Measurements from ENCODE around the gene PSD2.

Gene PSD2

DNA sequence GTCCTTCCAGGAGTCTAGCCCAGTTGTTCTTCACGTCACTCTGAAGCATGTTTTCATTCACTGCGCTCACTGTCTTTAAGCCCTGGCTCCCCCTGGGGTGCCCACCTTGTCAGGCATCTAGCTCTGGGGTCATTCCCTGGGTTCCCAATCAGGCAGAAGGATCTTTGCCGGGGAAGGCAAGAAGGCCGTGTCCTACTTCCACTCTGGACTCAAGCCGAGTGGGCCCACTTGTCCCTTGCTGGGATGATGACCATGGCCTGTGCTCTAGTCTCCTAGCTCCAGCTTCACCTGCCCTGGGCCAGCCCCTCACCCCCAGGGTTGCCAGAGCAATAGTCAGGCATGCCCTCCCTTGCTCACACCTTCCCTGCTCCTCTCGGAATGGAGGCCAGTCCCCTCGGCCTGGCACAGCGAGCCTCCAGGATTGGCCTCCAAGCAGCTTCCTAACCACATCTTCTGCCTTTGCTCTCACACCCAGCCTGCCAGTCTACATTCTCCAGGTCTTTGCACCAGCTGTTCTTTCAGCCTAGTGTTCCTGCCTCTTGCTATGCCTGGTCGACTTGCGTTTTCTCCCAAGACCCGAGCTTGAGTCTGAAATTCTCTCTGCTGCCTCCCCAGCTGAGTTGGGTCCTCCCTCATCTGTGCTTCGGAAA is 32.2 kb upstream of the PSD2 start:
- no peak for DNase-seq (ENCODE audit: low spot score)

DNA sequence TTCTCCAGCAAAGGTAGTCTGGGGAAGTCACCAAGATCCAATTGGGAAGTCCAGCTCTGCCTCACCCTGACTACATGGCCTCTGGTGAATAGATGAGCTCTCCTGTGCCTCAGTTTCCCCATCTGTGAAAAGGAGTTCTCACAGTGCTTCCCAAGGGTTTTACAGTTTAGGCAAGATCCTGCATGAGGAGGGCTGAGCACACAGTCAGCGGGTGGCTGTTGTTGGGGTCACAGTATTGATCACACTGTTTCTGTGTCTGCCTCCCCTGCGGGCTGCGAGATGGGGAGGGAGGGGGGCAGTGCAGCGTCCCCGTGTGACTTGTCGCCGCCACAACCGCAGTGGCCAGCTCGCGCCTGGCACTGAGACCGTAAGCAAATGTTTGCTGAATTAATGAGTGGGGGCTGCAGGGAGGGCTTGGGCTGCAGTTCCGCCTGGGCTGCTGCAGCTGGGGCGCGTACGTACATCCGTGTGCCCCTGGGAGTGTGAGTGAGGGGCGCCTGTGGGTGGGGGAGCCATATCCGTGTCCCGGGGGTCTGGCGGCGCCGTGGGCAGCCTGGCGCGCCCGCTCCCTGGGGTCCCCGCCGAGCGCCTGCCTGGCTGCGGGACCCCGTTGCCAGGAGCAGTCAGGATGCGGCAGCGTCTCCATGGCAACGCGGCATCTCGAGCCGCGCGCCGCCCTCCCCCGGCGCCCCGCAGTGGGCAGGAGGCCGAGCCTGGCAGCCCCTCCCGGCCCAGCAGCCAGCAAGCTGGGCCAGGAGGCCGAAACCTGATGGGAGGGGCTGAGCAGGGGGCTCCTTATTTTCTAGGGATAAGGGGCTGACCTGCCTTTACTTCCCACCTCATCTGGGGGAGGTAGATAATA is 31.4 kb upstream of the PSD2 start:
- DNase-seq (ENCODE audit: low spot score) = no peak

GRCh38 chr5:139764886-139765408 is 30.7 kb upstream of the PSD2 start:
- DNase-seq (ENCODE audit: low spot score) = no peak

- peak; percentile 62 for DNase-seq (ENCODE audit: low spot score)
Observed at GRCh38 chr5:139765409-139766217, 30.0 kb upstream of the PSD2 start.

GRCh38 chr5:139767960-139768359 is 27.6 kb upstream of the PSD2 start:
- DNase-seq (ENCODE audit: low spot score) = no peak

DNA sequence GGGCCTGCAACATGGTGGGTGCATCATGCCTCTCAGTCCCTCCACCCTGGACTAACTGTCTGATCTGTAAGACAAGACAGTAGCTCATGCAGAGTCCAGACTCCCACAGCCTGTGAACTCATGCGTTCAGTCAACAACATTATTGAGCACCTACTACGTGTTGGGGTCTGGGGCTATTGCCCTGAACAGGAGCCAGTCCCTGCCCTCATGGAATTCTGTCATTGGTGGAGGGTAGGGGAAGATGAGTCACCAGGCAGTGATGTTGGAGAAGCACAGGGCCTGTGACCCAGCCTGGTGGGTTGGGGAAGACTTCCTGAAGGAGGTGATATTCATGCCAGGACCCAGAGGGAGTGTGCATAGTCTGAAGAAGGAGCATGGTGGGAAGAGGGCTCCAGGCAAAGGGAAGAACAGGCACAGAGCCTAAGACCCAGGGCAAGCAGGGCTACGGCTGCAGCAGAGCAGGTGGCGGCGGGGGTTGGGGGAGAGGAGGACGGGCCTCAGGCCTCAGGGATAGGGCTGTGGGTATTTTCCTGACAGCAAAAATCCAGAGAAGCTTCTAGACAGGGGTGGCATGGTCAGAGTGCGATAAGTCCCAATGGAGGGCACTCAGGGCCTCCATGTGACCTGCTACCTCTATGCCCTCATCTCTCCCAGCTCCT is 26.7 kb upstream of the PSD2 start:
- no peak for DNase-seq (ENCODE audit: low spot score)

GRCh38 chr5:139769477-139769876 is 26.1 kb upstream of the PSD2 start:
- DNase-seq (ENCODE audit: low spot score) = no peak

- DNase-seq (ENCODE audit: low spot score) = no peak
Observed at GRCh38 chr5:139770722-139771121, 24.9 kb upstream of the PSD2 start.

DNA sequence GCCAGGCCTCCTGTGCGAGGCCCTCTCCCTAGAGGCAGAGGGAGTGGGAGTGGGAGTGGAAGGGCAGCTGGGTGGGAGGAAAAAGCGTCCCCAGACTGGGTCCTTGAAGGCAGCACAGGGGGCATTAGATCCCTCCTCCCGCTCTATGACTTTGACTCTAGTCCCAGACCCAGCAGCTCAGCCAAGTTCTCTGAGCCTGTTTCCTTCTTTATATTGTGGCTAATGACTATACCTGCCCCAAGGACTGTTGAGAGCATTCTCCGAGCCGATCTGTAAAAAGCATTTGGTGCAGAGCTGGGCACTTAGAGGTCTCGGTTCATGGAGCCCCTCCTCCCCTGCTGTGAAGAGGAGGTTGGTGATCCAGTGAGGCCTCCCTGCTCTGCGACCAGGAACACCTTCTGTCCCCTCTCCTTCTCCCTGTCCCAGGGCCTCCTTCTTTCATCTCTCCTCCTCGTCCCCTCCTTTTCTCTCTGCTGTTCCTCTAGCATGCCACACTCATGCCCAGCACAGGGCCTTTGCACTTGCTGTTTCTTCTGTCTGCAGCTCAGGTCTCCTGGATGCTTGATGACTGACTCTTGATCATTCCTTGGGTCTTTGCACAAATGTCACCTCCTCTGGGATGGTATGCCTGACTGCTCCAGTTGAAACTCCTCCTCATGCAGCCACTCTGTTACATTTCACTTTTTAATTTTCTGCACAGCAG is 23.4 kb upstream of the PSD2 start:
- no peak for DNase-seq (ENCODE audit: low spot score)

- no peak for DNase-seq (ENCODE audit: low spot score)
Observed at GRCh38 chr5:139772927-139773690, 22.5 kb upstream of the PSD2 start.

GRCh38 chr5:139774980-139775661 is 20.5 kb upstream of the PSD2 start:
- DNase-seq (ENCODE audit: low spot score) = no peak

DNA sequence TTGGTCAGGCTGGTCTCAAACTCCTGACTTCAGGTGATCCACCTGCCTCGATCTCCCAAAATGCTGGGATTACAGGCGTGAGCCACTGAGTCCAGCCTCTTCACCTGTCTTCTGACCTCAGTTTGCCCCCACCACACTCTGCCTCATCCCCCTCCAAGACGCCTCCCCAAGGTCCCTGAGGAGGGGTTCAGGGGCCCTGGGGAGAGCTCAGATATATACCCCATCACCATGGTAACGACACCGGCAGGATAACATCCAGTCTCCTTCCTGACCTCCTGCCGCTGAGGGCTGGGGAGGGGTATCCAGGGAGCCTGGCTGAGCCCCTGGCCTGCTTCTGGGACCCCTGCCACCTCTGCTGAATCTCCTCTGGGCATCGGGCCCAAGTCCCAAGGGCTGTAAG is 19.7 kb upstream of the PSD2 start:
- DNase-seq (ENCODE audit: low spot score) = no peak

- no peak for DNase-seq (ENCODE audit: low spot score)
Observed at GRCh38 chr5:139776861-139777260, 18.7 kb upstream of the PSD2 start.

DNA sequence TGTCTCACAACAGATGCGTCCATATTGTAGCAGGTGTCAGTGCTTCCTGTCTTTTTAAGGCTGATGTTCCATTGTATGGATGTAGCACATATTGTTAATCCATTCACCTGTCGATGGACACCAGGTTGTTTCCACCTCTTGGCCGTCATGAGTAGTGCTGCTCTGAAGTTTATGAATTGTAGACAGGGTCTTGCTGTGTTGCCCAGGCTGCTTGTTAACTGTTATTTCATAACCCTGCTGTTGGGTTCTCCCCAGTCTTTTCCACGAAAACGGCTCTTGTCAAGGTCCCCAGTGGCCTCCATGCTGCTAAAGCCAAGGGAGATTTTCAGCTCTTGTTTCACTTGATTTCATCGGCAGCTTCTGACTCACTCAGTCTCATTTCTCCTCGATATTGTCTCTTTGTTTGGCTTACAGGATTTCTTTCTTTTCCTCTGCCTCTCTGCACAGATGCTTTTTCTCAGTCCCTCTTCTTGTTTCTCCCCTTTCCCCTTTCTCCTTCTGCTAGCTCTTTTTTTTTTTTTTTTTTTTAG is 12.1 kb upstream of the PSD2 start:
- peak; percentile 42 for DNase-seq (ENCODE audit: low spot score)

GRCh38 chr5:139784488-139784887 is 11.1 kb upstream of the PSD2 start:
- no peak for DNase-seq (ENCODE audit: low spot score)

DNA sequence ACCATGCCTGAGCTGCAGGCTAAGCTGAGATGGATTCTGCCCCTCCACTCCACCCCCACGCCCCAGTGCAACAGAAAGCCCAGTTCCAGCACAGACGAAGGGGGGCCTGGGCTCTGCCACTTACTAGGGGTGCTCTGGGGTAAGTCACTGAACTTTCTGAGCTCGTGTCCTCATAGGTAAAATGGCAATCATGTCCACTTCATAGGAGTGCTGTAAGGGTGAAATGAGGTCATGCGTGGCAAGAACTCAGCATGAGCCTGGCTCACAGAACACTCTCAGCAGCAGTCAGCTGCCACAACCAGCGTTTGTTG is 8.4 kb upstream of the PSD2 start:
- no peak for DNase-seq (ENCODE audit: low spot score)

GRCh38 chr5:139787568-139788293 is 7.9 kb upstream of the PSD2 start:
- DNase-seq (ENCODE audit: low spot score) = peak; percentile 77

DNA sequence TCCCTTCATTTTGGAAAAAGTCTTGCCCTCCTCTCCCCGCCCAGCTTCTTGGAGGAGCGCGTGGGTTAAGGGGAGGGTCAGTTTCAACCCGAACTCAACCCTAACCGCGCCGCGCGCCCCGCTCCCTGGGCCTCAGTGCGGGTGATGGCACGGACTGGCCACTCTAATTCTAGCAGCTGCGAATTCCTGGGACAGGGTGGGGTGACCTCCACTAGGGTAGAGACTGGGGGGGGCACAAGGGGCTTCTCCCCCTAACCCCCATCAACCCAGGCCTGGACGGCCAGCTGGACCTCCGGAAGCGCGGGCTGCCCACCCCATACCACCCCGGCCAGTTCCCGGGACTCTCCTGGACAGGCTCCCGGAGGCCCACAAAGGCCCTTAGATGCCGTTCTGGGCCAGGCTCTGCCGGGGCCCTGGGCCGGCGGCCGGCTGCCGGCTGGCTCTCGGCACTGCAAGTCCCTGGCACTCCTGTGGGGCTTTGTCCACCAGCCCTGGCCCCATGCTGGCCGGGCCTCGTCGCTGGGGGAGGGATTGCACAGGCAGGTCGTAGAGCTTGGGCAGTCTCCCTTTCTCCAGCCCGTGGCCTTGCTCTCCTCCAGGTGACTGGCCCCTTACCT is 7.2 kb upstream of the PSD2 start:
- no peak for DNase-seq (ENCODE audit: low spot score)
